HG03521 (cell line): ENCODE measurements around the gene C1orf87.
"Not testable (repeated sequence)": the region's sequence is repeated elsewhere in the genome, so short reads cannot be mapped to it uniquely, and the experiment has no call there.

Experiments
- ATAC-seq: cut with Tn5 transposase; IDR thresholded peaks from one replicate; pipeline ENCODE4 v1.9.1; 2021; ENCODE audit warnings: mild to moderate bottlenecking, moderate library complexity; ENCODE audit not compliant: unreplicated experiment

C1orf87 gene

GRCh38 chr1:59997479-59998115 lies 76.0 kb downstream of the C1orf87 start:
- no peak for ATAC-seq

GRCh38 chr1:59994302-59995198 lies 79.0 kb downstream of the C1orf87 start:
- no peak for ATAC-seq

- ATAC-seq, result no peak
Observed at GRCh38 chr1:59992040-59992820, 81.3 kb downstream of the C1orf87 start.

DNA sequence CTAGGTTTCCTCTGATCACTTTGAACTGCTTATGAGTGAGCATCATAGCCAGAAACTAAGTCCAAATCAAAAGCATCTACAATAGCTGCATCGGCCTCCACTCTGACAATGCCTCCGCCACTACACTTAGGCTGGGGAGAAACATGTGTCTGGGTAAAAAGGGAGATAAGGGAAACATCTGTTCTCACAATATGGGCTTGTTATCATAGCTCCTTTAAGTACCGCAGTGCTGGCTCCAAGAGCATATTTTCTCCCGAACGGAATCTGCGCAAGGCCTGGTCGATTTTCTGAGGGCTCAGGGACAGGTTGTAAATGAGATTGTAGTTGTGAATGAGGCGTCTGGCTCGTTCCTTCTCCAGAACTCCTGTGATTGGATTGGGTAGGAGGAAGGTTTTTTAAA lies 83.1 kb downstream of the C1orf87 start:
- ATAC-seq, result no peak

- ATAC-seq, result no peak
Observed at GRCh38 chr1:59986516-59987310, 86.9 kb downstream of the C1orf87 start.

- no peak for ATAC-seq
Observed at GRCh38 chr1:59985911-59986515, 87.6 kb downstream of the C1orf87 start.

DNA sequence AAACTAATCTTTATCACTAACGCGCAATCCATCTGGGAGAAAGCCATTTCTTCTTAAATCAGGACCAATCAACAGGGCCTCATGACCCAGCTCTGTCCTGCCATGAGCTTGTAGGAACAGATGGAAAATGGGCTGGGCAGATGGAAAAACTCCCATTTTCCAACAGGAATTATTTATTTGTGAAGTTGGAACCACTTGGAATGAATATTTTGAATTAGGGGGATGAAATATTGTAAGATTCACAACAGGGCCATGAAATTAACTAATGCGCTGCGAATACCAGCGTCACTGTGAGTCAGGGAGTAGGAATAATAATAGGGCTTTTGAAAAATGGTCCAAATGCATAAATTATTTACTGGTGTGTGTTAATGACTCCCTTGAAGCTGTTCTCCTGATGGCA lies 93.9 kb downstream of the C1orf87 start:
- ATAC-seq, result no peak

DNA sequence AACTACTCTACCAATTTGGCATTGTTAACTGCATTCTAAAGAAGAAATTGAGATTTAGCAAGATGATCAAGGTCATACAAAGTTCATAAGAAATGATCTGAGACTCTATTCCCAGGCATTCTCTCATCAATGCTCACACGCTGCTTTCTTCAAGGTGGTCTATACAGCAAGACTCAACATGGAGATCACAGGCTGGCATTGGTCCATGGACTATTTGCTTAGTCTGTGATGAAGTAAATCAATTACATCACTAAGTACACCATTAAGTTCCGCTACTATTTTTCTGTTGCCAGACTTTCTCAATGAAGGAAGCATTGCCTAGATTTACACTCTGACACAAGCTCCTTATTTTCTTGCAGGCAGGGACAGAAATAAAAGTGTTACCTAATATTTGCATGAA lies 95.1 kb downstream of the C1orf87 start:
- ATAC-seq, result no peak

DNA sequence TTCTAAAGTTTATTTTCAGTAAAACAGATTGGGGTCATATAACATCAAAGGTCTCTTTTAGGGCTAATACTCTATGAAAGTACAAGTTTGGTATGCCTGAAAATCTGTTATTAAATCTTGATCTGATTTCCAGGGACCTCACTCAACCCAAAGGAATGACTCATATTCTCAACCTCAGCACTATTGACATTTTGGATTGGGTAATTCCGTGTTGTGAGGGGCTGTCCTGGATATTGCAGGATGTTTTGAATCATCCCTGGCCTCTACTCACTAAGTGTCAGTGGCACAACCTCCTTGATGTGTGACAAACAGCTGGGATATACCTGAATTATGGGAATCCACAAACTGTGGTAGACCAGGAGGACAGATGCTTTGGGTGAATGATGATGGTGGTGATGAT lies 95.5 kb downstream of the C1orf87 start:
- no peak for ATAC-seq

DNA sequence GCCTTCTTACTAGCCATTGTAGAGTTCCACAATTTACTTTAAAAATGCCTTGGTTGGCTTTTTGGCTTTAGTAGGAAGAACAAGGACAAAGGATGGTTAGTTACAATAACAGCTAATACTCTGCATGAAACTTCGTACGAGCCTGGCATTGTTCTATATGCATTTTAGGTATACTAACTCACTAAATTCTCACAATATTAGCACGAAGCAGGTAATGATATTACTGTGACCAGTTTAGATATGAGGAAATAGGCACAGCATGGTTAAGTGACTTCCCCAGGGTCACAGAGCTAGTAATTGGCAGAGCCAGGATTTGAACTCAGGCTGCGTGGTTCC lies 96.5 kb downstream of the C1orf87 start:
- ATAC-seq, result no peak

GRCh38 chr1:59976194-59977074 lies 97.1 kb downstream of the C1orf87 start:
- peak; percentile 57 for ATAC-seq

DNA sequence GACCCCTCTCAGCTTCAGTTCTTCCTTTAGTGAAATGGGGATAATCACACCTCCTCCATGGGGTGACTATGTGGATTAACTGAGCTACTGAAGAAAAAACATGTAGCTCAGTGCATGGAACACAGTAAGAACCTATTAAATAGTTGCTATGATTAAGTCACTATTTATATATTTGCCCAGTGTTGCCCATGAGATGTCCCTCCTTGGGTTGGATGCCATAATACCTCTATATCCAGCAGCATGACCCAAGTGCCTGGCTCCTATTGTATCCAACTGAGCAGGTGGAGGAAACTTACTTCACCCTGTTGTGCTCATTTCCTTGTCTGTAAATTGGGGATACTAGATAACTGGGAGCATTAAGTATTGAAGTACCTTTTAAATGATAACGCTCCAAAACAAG lies 99.9 kb downstream of the C1orf87 start:
- ATAC-seq, result no peak

- no peak for ATAC-seq
Observed at GRCh38 chr1:59972216-59972927, 101.2 kb downstream of the C1orf87 start.

DNA sequence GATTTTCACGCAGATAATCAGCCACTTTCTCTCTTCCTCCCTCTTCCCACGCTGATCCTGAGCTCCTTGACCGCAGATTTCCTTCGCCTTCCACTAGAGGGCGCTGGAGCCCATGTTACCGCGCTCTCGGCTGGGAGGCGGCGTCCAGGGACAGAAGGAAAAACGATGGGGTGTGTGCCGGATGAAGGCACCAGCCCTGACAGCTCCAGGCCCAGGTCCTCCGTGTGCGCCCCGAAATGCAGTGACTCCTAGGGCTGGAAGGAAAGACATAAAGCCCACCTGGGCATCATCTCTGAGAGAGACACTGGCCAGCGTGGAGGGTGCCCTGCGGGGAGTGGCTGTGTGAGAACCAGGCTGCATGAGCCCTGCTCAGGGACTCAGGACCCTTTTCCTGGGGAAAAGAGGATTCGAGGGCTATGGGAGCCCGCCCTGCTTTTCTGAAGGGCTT lies 102.1 kb downstream of the C1orf87 start:
- peak; percentile 53 for ATAC-seq

GRCh38 chr1:59969542-59970175 lies 103.9 kb downstream of the C1orf87 start:
- not testable (repeated sequence) for ATAC-seq

DNA sequence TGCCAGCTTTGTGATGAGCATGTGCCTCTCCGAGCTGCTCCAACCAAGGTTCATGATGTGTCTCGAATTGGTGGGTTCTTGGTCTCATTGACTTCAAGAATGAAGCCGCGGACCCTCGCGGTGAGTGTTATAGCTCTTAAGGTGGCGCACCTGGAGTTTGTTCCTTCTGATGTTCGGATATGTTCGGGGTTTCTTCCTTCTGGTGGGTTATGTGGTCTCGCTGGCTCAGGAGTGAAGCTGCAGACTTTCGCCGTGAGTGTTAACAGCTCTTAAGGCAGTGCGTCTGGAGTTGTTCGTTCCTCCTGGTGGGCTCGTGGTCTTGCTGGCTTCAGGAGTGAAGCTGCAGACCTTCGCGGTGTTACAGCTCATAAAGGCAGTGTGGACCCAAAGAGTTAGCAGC lies 104.8 kb downstream of the C1orf87 start:
- not testable (repeated sequence) for ATAC-seq

DNA sequence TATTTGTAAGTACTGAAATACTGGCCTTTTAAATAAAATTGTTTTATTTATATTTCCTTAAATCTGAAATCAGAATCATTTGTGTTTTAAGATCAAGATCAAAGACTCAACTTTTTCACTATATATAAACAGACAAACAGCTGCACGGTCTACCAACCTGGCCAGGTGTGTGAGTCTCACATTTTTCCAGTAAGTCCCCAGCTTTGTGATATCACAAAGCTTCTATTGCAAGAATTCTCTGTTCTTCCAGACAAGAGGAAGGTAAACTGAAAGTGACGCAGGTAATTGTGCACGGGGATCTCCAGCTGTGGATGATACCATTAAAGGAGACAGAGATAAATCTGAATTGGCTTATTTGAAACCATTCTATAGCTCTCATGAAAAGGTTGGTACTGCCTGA lies 105.8 kb downstream of the C1orf87 start:
- no peak for ATAC-seq

- no peak for ATAC-seq
Observed at GRCh38 chr1:59967141-59967697, 106.4 kb downstream of the C1orf87 start.
